Activated CD4-positive, alpha-beta T cell treated with anti-CD3 and anti-CD28 coated beads, Interleukin-2, amount 10 ng/mL, durations not matched to agents 7 days and 5 days (primary cell): ENCODE results near the gene FOCAD. TPM values are rescaled to one million over a fixed set of nuclear protein-coding genes. Genes with fewer than 3 reads are reported as not detected.

Experiments used
- CTCF ChIA-PET: fragments of 350-600 bp; sonication (Branson Sonifier 250); formaldehyde crosslinking; loops from one replicate; lab custom pipeline; 2021; ENCODE audit warnings: antibody characterized with exemption; lab: Charles Lee
- POLR2A ChIA-PET: fragments of 350-600 bp; sonication (Branson Sonifier 250); formaldehyde crosslinking; loops from one replicate; lab custom pipeline; 2021; ENCODE audit warnings: antibody characterized with exemption; lab: Charles Lee
- DNase-seq: peaks from one replicate; pipeline ENCODE4 v3.0.0-alpha.2; 2020
- H3K27ac Mint-ChIP-seq: one replicate; pipeline ENCODE4 v1.8.0; 2021; ENCODE audit warnings: mild to moderate bottlenecking, moderate library complexity, mixed read lengths
- H3K27me3 Mint-ChIP-seq: one replicate; pipeline ENCODE4 v1.8.0; 2021; ENCODE audit warnings: mixed read lengths
- H3K36me3 Mint-ChIP-seq: one replicate; pipeline ENCODE4 v1.8.0; 2021; ENCODE audit warnings: low read depth, mixed read lengths
- H3K4me1 Mint-ChIP-seq: one replicate; pipeline ENCODE4 v1.8.0; 2021; ENCODE audit warnings: mixed read lengths
- H3K4me3 Mint-ChIP-seq: one replicate; pipeline ENCODE4 v1.8.0; 2021; ENCODE audit warnings: mild to moderate bottlenecking, moderate library complexity, mixed read lengths
- H3K9me3 Mint-ChIP-seq: one replicate; pipeline ENCODE4 v1.8.0; 2021; ENCODE audit warnings: mixed read lengths
- microRNA-seq: library from miRNA; unstranded; fragments of <30 nt; microRNA quantifications from one replicate; pipeline ENCODE4 v1.2.0, GENCODE V29; 2021; ENCODE audit warnings: borderline microRNAs expressed, borderline replicate concordance
- total RNA-seq, 2 experiments: library from RNA; stranded (reverse); gene quantifications; one replicate each; pipeline ENCODE4 v1.2.3, GENCODE V29; 2021

Gene FOCAD
- total RNA-seq, 2 experiments from 2014 or later: 31.4 to 32.1 TPM

GRCh38 chr9:21031091-21031807 lies 347.2 kb downstream of the FOCAD start, which contains the start of gene HACD4:
Gene HACD4, minus strand, starts transcription at chr9:21031640. Its CDS starts 50 bp downstream, at chr9:21031590.
- peak; percentile 74 for DNase-seq
- CTCF ChIA-PET: interaction anchor here (0.9 to 1.9 kb wide), 3 partner anchors 9 to 79 kb away, joined by 3 to 6 read pairs (median 5); no protein-coding TSS in a partner anchor
- peaks cover 18% of the 10 kb centered on the region for H3K4me1 Mint-ChIP-seq
- POLR2A ChIA-PET: no interaction called here
- H3K36me3 Mint-ChIP-seq: peaks cover 25% of the 10 kb centered on the region
- H3K9me3 Mint-ChIP-seq: peaks cover 2% of the 10 kb centered on the region
- H3K4me3 Mint-ChIP-seq: no peak within 1 kb of the TSS
- H3K27me3 Mint-ChIP-seq: no peaks in the 10 kb centered on the region
- peak within 1 kb of the TSS; percentile 89 for H3K27ac Mint-ChIP-seq

- H3K4me3 Mint-ChIP-seq: no peak overlapping the region
- H3K9me3 Mint-ChIP-seq: peaks cover 2% of the 10 kb centered on the region
- no peak for DNase-seq
- POLR2A ChIA-PET: no interaction called here
- peaks cover 2% of the 10 kb centered on the region for H3K27me3 Mint-ChIP-seq
- peaks cover 20% of the 10 kb centered on the region for H3K36me3 Mint-ChIP-seq
- peak overlapping the region; percentile 89 for H3K27ac Mint-ChIP-seq
- CTCF ChIA-PET: interaction anchor here (1.2 kb wide), 1 partner anchor 79 kb away, joined by 5 read pairs; no protein-coding TSS in a partner anchor
- H3K4me1 Mint-ChIP-seq: peaks cover 18% of the 10 kb centered on the region
Measured at GRCh38 chr9:21031808-21032183, 347.7 kb downstream of the FOCAD start.

GRCh38 chr9:21037278-21037677 lies 353.2 kb downstream of the FOCAD start:
- peaks cover 7% of the 10 kb centered on the region for H3K36me3 Mint-ChIP-seq
- H3K4me3 Mint-ChIP-seq: no peak overlapping the region
- ChIA-PET CTCF (interaction anchor here (0.8 kb wide), 1 partner anchor 154 kb away, joined by 3 read pairs; no protein-coding TSS in a partner anchor), POLR2A (no interaction called here)
- H3K4me1 Mint-ChIP-seq: peaks cover 17% of the 10 kb centered on the region
- H3K27ac Mint-ChIP-seq: no peak overlapping the region
- H3K9me3 Mint-ChIP-seq: peaks cover 2% of the 10 kb centered on the region
- DNase-seq: no peak
- peaks cover 2% of the 10 kb centered on the region for H3K27me3 Mint-ChIP-seq

DNA sequence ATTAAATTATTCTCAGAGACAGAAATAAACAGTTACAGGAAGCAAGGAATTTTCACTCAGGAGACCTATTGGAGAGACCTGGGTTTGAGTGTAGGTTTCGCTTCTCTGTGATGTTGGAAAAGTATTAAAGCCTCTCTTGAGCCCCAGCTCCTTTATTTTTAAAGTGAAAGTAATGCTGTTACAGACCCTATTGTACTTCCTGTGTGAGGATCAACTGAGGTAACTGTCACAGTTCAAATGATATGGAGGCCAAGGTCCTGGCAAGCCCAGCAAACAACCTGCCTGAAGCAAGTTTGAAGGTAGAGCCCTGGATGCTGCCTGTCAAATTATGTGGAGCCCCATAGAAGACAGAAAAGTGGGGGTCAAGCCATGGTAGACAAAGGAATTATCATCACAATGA lies 355.2 kb downstream of the FOCAD start:
- peaks cover 2% of the 10 kb centered on the region for H3K27me3 Mint-ChIP-seq
- no peaks in the 10 kb centered on the region for H3K36me3 Mint-ChIP-seq
- H3K4me3 Mint-ChIP-seq: no peak overlapping the region
- H3K9me3 Mint-ChIP-seq: no peaks in the 10 kb centered on the region
- no peak for DNase-seq
- peak overlapping the region; percentile 82 for H3K27ac Mint-ChIP-seq
- POLR2A ChIA-PET: no interaction called here
- CTCF ChIA-PET: interaction anchor here (0.6 kb wide), 1 partner anchor 1617 kb away, joined by 4 read pairs; no protein-coding TSS in a partner anchor
- H3K4me1 Mint-ChIP-seq: peaks cover 8% of the 10 kb centered on the region

DNA sequence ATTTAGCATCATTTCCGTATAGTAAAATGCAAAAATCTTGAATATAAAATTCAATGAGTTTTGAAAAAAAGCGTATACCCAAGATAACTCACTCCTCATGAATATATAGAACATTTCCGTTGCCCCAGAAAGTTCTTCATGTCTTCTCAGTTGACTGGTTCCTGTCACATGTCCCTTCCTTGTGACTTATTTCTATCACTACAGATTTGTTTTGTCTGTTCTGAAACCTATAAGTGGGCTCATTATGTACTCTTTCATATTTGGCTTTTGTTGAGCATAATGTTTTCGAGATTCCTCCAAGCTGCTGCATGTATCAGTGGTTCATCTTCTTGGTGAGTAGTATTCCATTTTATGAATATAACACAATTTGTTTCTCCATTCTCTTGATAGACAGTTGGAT lies 358.4 kb downstream of the FOCAD start:
- no peaks in the 10 kb centered on the region for H3K9me3 Mint-ChIP-seq
- no peak for DNase-seq
- no peak overlapping the region for H3K4me3 Mint-ChIP-seq
- POLR2A ChIA-PET: no interaction called here
- no peak overlapping the region for H3K27ac Mint-ChIP-seq
- H3K4me1 Mint-ChIP-seq: peaks cover 11% of the 10 kb centered on the region
- CTCF ChIA-PET: no interaction called here
- no peaks in the 10 kb centered on the region for H3K27me3 Mint-ChIP-seq
- H3K36me3 Mint-ChIP-seq: no peaks in the 10 kb centered on the region

GRCh38 chr9:21043841-21044240 lies 359.8 kb downstream of the FOCAD start:
- ChIA-PET CTCF (no interaction called here), POLR2A (no interaction called here)
- DNase-seq: no peak

More at GRCh38 chr9:21043841-21044240, 359.8 kb downstream of the FOCAD start:
- H3K9me3 Mint-ChIP-seq: no peaks in the 10 kb centered on the region
- H3K36me3 Mint-ChIP-seq: no peaks in the 10 kb centered on the region
- H3K4me3 Mint-ChIP-seq: no peak overlapping the region
- peaks cover 6% of the 10 kb centered on the region for H3K27me3 Mint-ChIP-seq
- no peak overlapping the region for H3K27ac Mint-ChIP-seq
- peaks cover 11% of the 10 kb centered on the region for H3K4me1 Mint-ChIP-seq

Small RNAs within 50 kb of the gene (microRNA-seq; reads per million reads assigned to microRNA genes)
- gene MIR491: 7.0 reads per million, percentile 34 among the genes with 10 or more reads in this experiment

Other genes starting within 250 kb of the FOCAD start
- gene MLLT3, start 61.8 kb upstream of the FOCAD start, total RNA-seq: 10 to 100 TPM; 70.2 to 74.7 TPM